ENCODE measurements around the gene CAPZB. TPM values are rescaled to one million over a fixed set of nuclear protein-coding genes. Genes with fewer than 3 reads are reported as not detected.

The CAPZB gene
- total and polyA plus RNA-seq, 2 of the 4 experiments (the other 2 are of a cell fraction) = 216 to 304 TPM

DNA sequence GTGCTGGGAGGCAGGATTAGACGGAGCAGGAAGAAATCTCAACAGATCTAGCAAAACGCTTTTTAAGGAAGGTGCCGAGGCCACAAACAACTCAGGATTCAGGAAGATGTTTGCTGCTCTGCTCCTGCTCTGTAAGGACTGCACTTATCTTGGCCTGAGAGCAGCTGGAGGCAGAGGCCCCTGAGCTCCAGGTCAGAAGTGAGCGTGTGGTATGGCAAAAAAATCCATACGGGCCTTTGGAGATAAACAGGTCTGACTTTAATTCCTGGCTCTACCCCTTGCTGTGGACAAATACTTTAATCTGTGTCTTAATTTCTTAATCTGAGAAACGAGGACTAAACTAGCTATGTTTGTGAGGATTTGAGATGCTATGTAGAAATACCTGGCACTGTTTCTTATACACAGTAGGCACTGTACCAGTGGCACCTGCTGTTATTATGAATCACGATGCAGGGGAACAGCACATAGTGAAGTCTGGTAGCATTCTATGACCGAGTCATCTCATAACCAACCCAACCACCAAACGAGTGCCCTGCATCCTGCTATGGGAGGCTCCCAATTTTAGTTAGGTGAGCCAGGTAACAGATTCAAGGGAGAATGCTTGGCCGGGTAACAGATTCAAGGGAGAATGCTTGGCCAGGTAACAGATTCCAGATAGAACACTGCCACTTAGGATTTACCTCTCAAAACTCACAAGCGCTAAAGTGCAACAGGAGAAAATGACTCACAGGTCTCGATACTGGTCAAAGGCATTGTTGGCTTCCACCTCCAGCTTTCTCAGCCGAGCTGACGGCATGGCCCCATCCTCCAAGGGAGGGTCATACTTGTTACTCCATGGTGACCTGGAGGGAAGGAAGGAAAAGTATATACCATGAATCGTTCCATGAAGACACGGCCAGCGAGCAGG, 107.3 kb downstream of the CAPZB start:
- no peak overlapping the region for H3K56ac ChIP-seq (ENCODE audit: extremely low read depth, insufficient read depth, low read length)
- peaks cover 58 to 91% of the 10 kb centered on the region in 2 experiments for H3K79me1 ChIP-seq (ENCODE audit: low read depth in 1 of 2, low read length in 2 of 2)
- H2AK9ac ChIP-seq (replicated peaks; ENCODE audit: low read depth, low read length, poor library complexity) = no peak overlapping the region
- H3K9me3 ChIP-seq (ENCODE audit: control insufficient read depth, insufficient read depth, low read length) = no peaks in the 10 kb centered on the region
- no peak overlapping the region for H2AFZ ChIP-seq (replicated peaks; ENCODE audit: low read length, poor library complexity)
- no peak overlapping the region for H4K8ac ChIP-seq (ENCODE audit: low read depth in 2 of 2, low read length in 2 of 2)
- 94% methylated on average over 6 of the region's 17 CpGs; no CpG with 5 or more reads in 1 of the 2 experiments for WGBS, 2 experiments (ENCODE audit: extremely low coverage in 2 of 2, insufficient read length in 1 of 2)
- no peak overlapping the region for H3K14ac ChIP-seq (replicated peaks; ENCODE audit: low read depth, low read length)
- H3K23ac ChIP-seq (ENCODE audit: low read depth, low read length) = no peak overlapping the region
- BruUV-seq (replicated peaks) = no TSS peak
- in situ Hi-C loops (cut with MboI; ENCODE audit: low sequenced_read_pairs) = no loop called here
- ATAC-seq (ENCODE audit: low read depth) (no peak), DNase-seq (no peak)
- ChIA-PET POLR2A (ENCODE audit: unreplicated experiment) (no interaction called here), CTCF (interaction anchor here (0.6 to 1.4 kb wide), 3 partner anchors 13 to 855 kb away, joined by 3 to 4 read pairs (median 3); no protein-coding TSS in a partner anchor)
- no peak overlapping the region for H2BK5ac ChIP-seq (ENCODE audit: low read depth, low read length, poor library complexity, severe bottlenecking)
- H2BK120ac ChIP-seq (ENCODE audit: low read depth, low read length) = no peak overlapping the region
- no peak overlapping the region for H3K4me3 ChIP-seq (ENCODE audit: insufficient read depth, low read depth, low read length)
- H2BK15ac ChIP-seq (ENCODE audit: low read depth, low read length) = no peak overlapping the region
- dilution Hi-C loops (cut with HindIII; ENCODE audit: low sequenced_read_pairs, unreplicated experiment) = no loop called here
- no peak overlapping the region for H2AK5ac ChIP-seq (ENCODE audit: low read depth, low read length)
- no peaks in the 10 kb centered on the region for H3K27me3 ChIP-seq (ENCODE audit: control insufficient read depth, insufficient read depth, low read length)
- no peak overlapping the region for H3K4me2 ChIP-seq (ENCODE audit: low read depth, low read length)
- no peaks in the 10 kb centered on the region for H3K4me1 ChIP-seq (ENCODE audit: control insufficient read depth, insufficient read depth, low read length)
- H3K4ac ChIP-seq (ENCODE audit: low read depth, low read length) = no peak overlapping the region
- H2BK20ac ChIP-seq (ENCODE audit: low read depth, low read length) = no peak overlapping the region
- H3K9me1 ChIP-seq (ENCODE audit: insufficient read depth, low read length) = peaks cover 17% of the 10 kb centered on the region
- H3K18ac ChIP-seq (ENCODE audit: low read depth, low read length) = no peak overlapping the region
- intact Hi-C loops (cut with micrococcal nuclease) = no loop called here
- peaks cover 48% of the 10 kb centered on the region for H4K20me1 ChIP-seq (ENCODE audit: insufficient read depth, low read length)
- H3K9ac ChIP-seq (ENCODE audit: low read depth, low read length) = no peak overlapping the region
- H4K5ac ChIP-seq (ENCODE audit: low read depth, low read length) = no peak overlapping the region
- H3K27ac ChIP-seq (ENCODE audit: insufficient read depth, low read length) = no peak overlapping the region
- H3K36me3 ChIP-seq (ENCODE audit: control insufficient read depth, insufficient read depth, low read length) = peaks cover 66% of the 10 kb centered on the region
- H4K91ac ChIP-seq (ENCODE audit: insufficient read depth, low read depth, low read length) = no peak overlapping the region
- no peak for TF ChIP-seq MAZ (IDR thresholded peaks at IDR 0.05; ENCODE audit: borderline replicate concordance, low read depth, low read length)
- TF ChIP-seq, protein P1, sequence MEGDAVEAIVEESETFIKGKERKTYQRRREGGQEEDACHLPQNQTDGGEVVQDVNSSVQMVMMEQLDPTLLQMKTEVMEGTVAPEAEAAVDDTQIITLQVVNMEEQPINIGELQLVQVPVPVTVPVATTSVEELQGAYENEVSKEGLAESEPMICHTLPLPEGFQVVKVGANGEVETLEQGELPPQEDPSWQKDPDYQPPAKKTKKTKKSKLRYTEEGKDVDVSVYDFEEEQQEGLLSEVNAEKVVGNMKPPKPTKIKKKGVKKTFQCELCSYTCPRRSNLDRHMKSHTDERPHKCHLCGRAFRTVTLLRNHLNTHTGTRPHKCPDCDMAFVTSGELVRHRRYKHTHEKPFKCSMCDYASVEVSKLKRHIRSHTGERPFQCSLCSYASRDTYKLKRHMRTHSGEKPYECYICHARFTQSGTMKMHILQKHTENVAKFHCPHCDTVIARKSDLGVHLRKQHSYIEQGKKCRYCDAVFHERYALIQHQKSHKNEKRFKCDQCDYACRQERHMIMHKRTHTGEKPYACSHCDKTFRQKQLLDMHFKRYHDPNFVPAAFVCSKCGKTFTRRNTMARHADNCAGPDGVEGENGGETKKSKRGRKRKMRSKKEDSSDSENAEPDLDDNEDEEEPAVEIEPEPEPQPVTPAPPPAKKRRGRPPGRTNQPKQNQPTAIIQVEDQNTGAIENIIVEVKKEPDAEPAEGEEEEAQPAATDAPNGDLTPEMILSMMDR (conservative IDR thresholded peaks at IDR 0.05; ENCODE audit: low read depth, low read length) = no peak
- no peak for TF ChIP-seq BHLHE40 (IDR thresholded peaks at IDR 0.05; ENCODE audit: low read depth, low read length)
- TF ChIP-seq MAFK (IDR thresholded peaks at IDR 0.05; ENCODE audit: low read depth, low read length) = no peak
- no peak for TF ChIP-seq SMC3 (IDR thresholded peaks at IDR 0.05; ENCODE audit: low read depth, low read length)
- TF ChIP-seq, protein P2, sequence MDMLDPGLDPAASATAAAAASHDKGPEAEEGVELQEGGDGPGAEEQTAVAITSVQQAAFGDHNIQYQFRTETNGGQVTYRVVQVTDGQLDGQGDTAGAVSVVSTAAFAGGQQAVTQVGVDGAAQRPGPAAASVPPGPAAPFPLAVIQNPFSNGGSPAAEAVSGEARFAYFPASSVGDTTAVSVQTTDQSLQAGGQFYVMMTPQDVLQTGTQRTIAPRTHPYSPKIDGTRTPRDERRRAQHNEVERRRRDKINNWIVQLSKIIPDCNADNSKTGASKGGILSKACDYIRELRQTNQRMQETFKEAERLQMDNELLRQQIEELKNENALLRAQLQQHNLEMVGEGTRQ (IDR thresholded peaks at IDR 0.05; ENCODE audit: low read depth, low read length) = no peak
- no peak for TF ChIP-seq RCOR1 (IDR thresholded peaks at IDR 0.05; ENCODE audit: insufficient replicate concordance, low read length)
- no peak for TF ChIP-seq FOS (IDR thresholded peaks at IDR 0.05; ENCODE audit: low read depth, low read length)
- TF ChIP-seq CEBPB (IDR thresholded peaks at IDR 0.05; ENCODE audit: low read depth, low read length) = no peak
- TF ChIP-seq RAD21 (IDR thresholded peaks at IDR 0.05; ENCODE audit: low read length) = no peak
- TF ChIP-seq, protein P3, sequence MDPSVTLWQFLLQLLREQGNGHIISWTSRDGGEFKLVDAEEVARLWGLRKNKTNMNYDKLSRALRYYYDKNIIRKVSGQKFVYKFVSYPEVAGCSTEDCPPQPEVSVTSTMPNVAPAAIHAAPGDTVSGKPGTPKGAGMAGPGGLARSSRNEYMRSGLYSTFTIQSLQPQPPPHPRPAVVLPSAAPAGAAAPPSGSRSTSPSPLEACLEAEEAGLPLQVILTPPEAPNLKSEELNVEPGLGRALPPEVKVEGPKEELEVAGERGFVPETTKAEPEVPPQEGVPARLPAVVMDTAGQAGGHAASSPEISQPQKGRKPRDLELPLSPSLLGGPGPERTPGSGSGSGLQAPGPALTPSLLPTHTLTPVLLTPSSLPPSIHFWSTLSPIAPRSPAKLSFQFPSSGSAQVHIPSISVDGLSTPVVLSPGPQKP (IDR thresholded peaks at IDR 0.05; ENCODE audit: borderline replicate concordance, low read depth, low read length) = no peak
- TF ChIP-seq RFX5 (IDR thresholded peaks at IDR 0.05; ENCODE audit: low read depth, low read length) = no peak
- no peak for TF ChIP-seq CHD1 (IDR thresholded peaks at IDR 0.05; ENCODE audit: low read depth, low read length)
- no peak for TF ChIP-seq POLR2A (IDR thresholded peaks at IDR 0.05; ENCODE audit: low read depth, low read length)
- TF ChIP-seq MXI1 (IDR thresholded peaks at IDR 0.05; ENCODE audit: borderline replicate concordance, low read depth, low read length) = no peak
